ENCODE measurements around the gene CRTC3. TPM values are rescaled to one million over a fixed set of nuclear protein-coding genes. Genes with fewer than 3 reads are reported as not detected.

CRTC3 gene
- total and polyA plus RNA-seq, 11 donors: 12.0 to 42.2 (median 24.0) TPM

- no peak for ATAC-seq
- intact Hi-C loops (cut with DNase I): loop anchor here in 3 of 10 donors (5.0 to 10.0 kb wide), 3 partner anchors 35 to 268 kb away; no protein-coding TSS in a partner anchor
- peaks cover 0 to 29% (median 3%) of the 10 kb centered on the region in 9 donors for H3K36me3 ChIP-seq
- TF ChIP-seq POLR2A (IDR thresholded peaks at IDR 0.05): no peak
- no peak for TF ChIP-seq CTCF (IDR thresholded peaks at IDR 0.05)
- DNase-seq: no peak
- peak overlapping the region in 1 of 12 donors; percentile 86 for H3K27ac ChIP-seq
- no peak overlapping the region for H3K4me3 ChIP-seq
- H3K4me1 ChIP-seq: peaks cover 0 to 71% (median 31%) of the 10 kb centered on the region in 12 donors
- H3K27me3 ChIP-seq: no peaks in the 10 kb centered on the region
- H3K9me3 ChIP-seq: no peaks in the 10 kb centered on the region
- 77 to 88% (median 81%) methylated on average over 5 of the region's 5 CpGs for WGBS, 4 donors
These were observed 62.6 kb downstream of the CRTC3 start for GRCh38 chr15:90592131-90592881.

GRCh38 chr15:90593499-90594158 is 63.9 kb downstream of the CRTC3 start:
- peak overlapping the region in 8 of 12 donors; percentile 29 to 86 (median 56) for H3K27ac ChIP-seq
- WGBS, 4 donors: 60 to 72% (median 70%) methylated on average over 10 of the region's 10 CpGs
- TF ChIP-seq POLR2A (IDR thresholded peaks at IDR 0.05) (no peak), CTCF (IDR thresholded peaks at IDR 0.05) (no peak)
- H3K4me1 ChIP-seq: peaks cover 8 to 83% (median 43%) of the 10 kb centered on the region in 12 donors
- ATAC-seq: peak in 1 of 4 donors; percentile 34
- peaks cover 0 to 26% (median 3%) of the 10 kb centered on the region in 9 donors for H3K36me3 ChIP-seq
- peak overlapping the region in 1 of 12 donors; percentile 9 for H3K4me3 ChIP-seq
- no peaks in the 10 kb centered on the region for H3K9me3 ChIP-seq
- no peaks in the 10 kb centered on the region for H3K27me3 ChIP-seq
- peak in 2 of 5 donors; percentile 39 to 44 for DNase-seq
- intact Hi-C loops (cut with DNase I): loop anchor here in 3 of 10 donors (5.0 to 10.0 kb wide), 3 partner anchors 36 to 269 kb away; no protein-coding TSS in a partner anchor

GRCh38 chr15:90594301-90594738 is 64.6 kb downstream of the CRTC3 start:
- H3K4me1 ChIP-seq: peaks cover 8 to 87% (median 45%) of the 10 kb centered on the region in 12 donors
- WGBS, 4 donors: 56 to 71% (median 63%) methylated on average over 10 of the region's 10 CpGs
- peak; percentile 75 to 83 (median 79) for DNase-seq
- peaks cover 0 to 23% (median 4%) of the 10 kb centered on the region in 9 donors for H3K36me3 ChIP-seq
- no peaks in the 10 kb centered on the region for H3K9me3 ChIP-seq
- H3K27me3 ChIP-seq: no peaks in the 10 kb centered on the region
- intact Hi-C loops (cut with DNase I): loop anchor here in 3 of 10 donors (5.0 to 10.0 kb wide), 3 partner anchors 37 to 270 kb away; no protein-coding TSS in a partner anchor
- peak overlapping the region in 1 of 12 donors; percentile 9 for H3K4me3 ChIP-seq
- ATAC-seq: peak; percentile 28 to 81 (median 70)
- peak overlapping the region in 9 of 12 donors; percentile 28 to 86 (median 55) for H3K27ac ChIP-seq
- TF ChIP-seq POLR2A (IDR thresholded peaks at IDR 0.05): no peak
- TF ChIP-seq CTCF (IDR thresholded peaks at IDR 0.05): no peak
